Measurements from ENCODE around the gene FAM163A. TPM values are rescaled to one million over a fixed set of nuclear protein-coding genes. Genes with fewer than 3 reads are reported as not detected.

The FAM163A gene
- total RNA-seq, 2 experiments from 2014 or later, result 0.08 to 0.17 TPM

GRCh38 chr1:179805291-179806195 lies 62.5 kb downstream of the FAM163A start:
- intact Hi-C loops (cut with DNase I, micrococcal nuclease), result loop anchor here in 1 of 2 experiments (5.0 to 10.0 kb wide), 2 partner anchors 372 to 551 kb away; no protein-coding TSS in a partner anchor
- peaks cover 5% of the 10 kb centered on the region for H3K27me3 Mint-ChIP-seq
- no peak overlapping the region for H3K4me3 Mint-ChIP-seq
- no peak for TF ChIP-seq CTCF (IDR thresholded peaks at IDR 0.05)
- no peaks in the 10 kb centered on the region for H3K36me3 ChIP-seq (ENCODE audit: insufficient read depth, low read length)
- H3K27ac ChIP-seq (ENCODE audit: low read depth in 1 of 2, low read length in 2 of 2), result no peak overlapping the region
- no peaks in the 10 kb centered on the region for H3K27me3 ChIP-seq (ENCODE audit: control insufficient read depth in 1 of 2, insufficient read depth in 2 of 2, low read length in 2 of 2)
- no peak overlapping the region for H3K27ac Mint-ChIP-seq
- CTCF ChIA-PET, result interaction anchor here (1.2 to 1.3 kb wide), 2 partner anchors 9 to 100 kb away, joined by 4 to 5 read pairs; no protein-coding TSS in a partner anchor
- POLR2A ChIA-PET, result interaction anchor here (0.7 kb wide), 1 partner anchor 1898 kb away, joined by 4 read pairs; no protein-coding TSS in a partner anchor
- H3K4me1 Mint-ChIP-seq (ENCODE audit: low read depth), result peaks cover 5% of the 10 kb centered on the region
- no peaks in the 10 kb centered on the region for H3K9me3 Mint-ChIP-seq
- no peaks in the 10 kb centered on the region for H3K9me3 ChIP-seq (ENCODE audit: control insufficient read depth in 1 of 2, insufficient read depth in 1 of 2, low read length in 2 of 2)
- no peak overlapping the region for H3K4me3 ChIP-seq (ENCODE audit: low read length)
- DNase-seq (no peak), ATAC-seq (ENCODE audit: poor library complexity) (no peak)
- H3K36me3 Mint-ChIP-seq (ENCODE audit: low read depth), result no peaks in the 10 kb centered on the region
- peaks cover 4% of the 10 kb centered on the region for H3K4me1 ChIP-seq (ENCODE audit: insufficient read depth, low read length)

DNA sequence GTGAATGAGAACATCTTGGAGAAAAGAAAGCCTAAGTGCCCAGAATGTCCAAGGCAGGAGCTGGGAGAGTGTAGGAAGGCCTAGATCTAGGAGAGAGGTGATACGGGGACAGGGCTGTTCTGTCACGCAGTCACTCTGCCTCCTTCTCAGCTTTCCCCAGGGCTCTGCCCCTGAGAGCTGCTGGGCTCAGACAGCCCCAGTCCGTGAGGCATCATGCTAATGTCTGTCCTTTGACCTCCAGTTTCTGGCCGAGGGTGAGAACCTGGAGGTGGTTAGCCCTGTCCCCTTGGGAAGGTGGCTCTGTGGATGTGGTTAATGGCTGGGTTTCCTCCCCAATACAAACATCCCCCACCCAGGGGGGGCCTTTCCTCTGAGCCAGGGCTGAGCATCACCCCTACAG lies 63.2 kb downstream of the FAM163A start:
- Histone ChIP-seq H3K4me1 (ENCODE audit: insufficient read depth, low read length) (peaks cover 4% of the 10 kb centered on the region), H3K4me3 (ENCODE audit: low read length) (no peak overlapping the region), H3K9me3 (ENCODE audit: control insufficient read depth in 1 of 2, insufficient read depth in 1 of 2, low read length in 2 of 2) (no peaks in the 10 kb centered on the region), H3K27me3 (ENCODE audit: control insufficient read depth in 1 of 2, insufficient read depth in 2 of 2, low read length in 2 of 2) (no peaks in the 10 kb centered on the region), H3K36me3 (ENCODE audit: insufficient read depth, low read length) (no peaks in the 10 kb centered on the region), H3K27ac (ENCODE audit: low read depth in 1 of 2, low read length in 2 of 2) (no peak overlapping the region)
- Mint-ChIP-seq H3K4me3 (no peak overlapping the region), H3K36me3 (ENCODE audit: low read depth) (no peaks in the 10 kb centered on the region), H3K4me1 (ENCODE audit: low read depth) (peaks cover 5% of the 10 kb centered on the region), H3K27me3 (peaks cover 5% of the 10 kb centered on the region), H3K9me3 (no peaks in the 10 kb centered on the region), H3K27ac (no peak overlapping the region)
- ATAC-seq (ENCODE audit: poor library complexity) (no peak), DNase-seq (no peak)
- no peak for TF ChIP-seq CTCF (IDR thresholded peaks at IDR 0.05)
- intact Hi-C loops (cut with DNase I, micrococcal nuclease), result loop anchor here in 1 of 2 experiments (5.0 to 10.0 kb wide), 2 partner anchors 371 to 552 kb away; no protein-coding TSS in a partner anchor
- CTCF ChIA-PET, result interaction anchor here (1.2 kb wide), 1 partner anchor 8 kb away, joined by 5 read pairs; no protein-coding TSS in a partner anchor
- POLR2A ChIA-PET, result interaction anchor here (0.8 kb wide), 1 partner anchor 10 kb away, joined by 3 read pairs; no protein-coding TSS in a partner anchor

GRCh38 chr1:179807291-179807690 lies 64.2 kb downstream of the FAM163A start:
- Histone ChIP-seq H3K27ac (ENCODE audit: low read depth in 1 of 2, low read length in 2 of 2) (no peak overlapping the region), H3K4me3 (ENCODE audit: low read length) (no peak overlapping the region), H3K4me1 (ENCODE audit: insufficient read depth, low read length) (peaks cover 4% of the 10 kb centered on the region), H3K9me3 (ENCODE audit: control insufficient read depth in 1 of 2, insufficient read depth in 1 of 2, low read length in 2 of 2) (no peaks in the 10 kb centered on the region), H3K27me3 (ENCODE audit: control insufficient read depth in 1 of 2, insufficient read depth in 2 of 2, low read length in 2 of 2) (no peaks in the 10 kb centered on the region), H3K36me3 (ENCODE audit: insufficient read depth, low read length) (no peaks in the 10 kb centered on the region)
- H3K27ac Mint-ChIP-seq, result no peak overlapping the region
- ChIA-PET CTCF (interaction anchor here (1.1 kb wide), 1 partner anchor 101 kb away, joined by 3 read pairs; no protein-coding TSS in a partner anchor), POLR2A (interaction anchor here (0.8 kb wide), 1 partner anchor 9 kb away, joined by 3 read pairs; no protein-coding TSS in a partner anchor)
- peaks cover 5% of the 10 kb centered on the region for H3K4me1 Mint-ChIP-seq (ENCODE audit: low read depth)
- no peak for ATAC-seq (ENCODE audit: poor library complexity)
- no peaks in the 10 kb centered on the region for H3K36me3 Mint-ChIP-seq (ENCODE audit: low read depth)
- H3K27me3 Mint-ChIP-seq, result peaks cover 5% of the 10 kb centered on the region
- TF ChIP-seq CTCF (IDR thresholded peaks at IDR 0.05), result no peak
- DNase-seq, result no peak
- no peaks in the 10 kb centered on the region for H3K9me3 Mint-ChIP-seq
- H3K4me3 Mint-ChIP-seq, result no peak overlapping the region
- intact Hi-C loops (cut with DNase I, micrococcal nuclease), result loop anchor here in 1 of 2 experiments (5.0 to 10.0 kb wide), 2 partner anchors 370 to 552 kb away; no protein-coding TSS in a partner anchor
